Right lobe of liver (tissue), 6 donors: ENCODE measurements around the gene CFAP99. TPM values are rescaled to one million over a fixed set of nuclear protein-coding genes. Genes with fewer than 3 reads are reported as not detected.
A peak's percentile ranks its signal among the peaks of the same experiment; 100 is the strongest.

Experiments
- ATAC-seq, 4 donors: fragments of 200-7000 bp; cut with Tn5 transposase; one replicate each; pipeline ENCODE4 v1.9.1; 2020; ENCODE audit warnings: mild to moderate bottlenecking in 4 of 4, moderate library complexity in 4 of 4
- DNase-seq, 3 donors: peaks; one replicate each; pipeline ENCODE4 v3.0.0-alpha.2; 2020
- H3K27ac ChIP-seq, 3 donors: fragments of 200-600 bp; one replicate each; pipeline ENCODE4 v1.8.0; 2022
- H3K27me3 ChIP-seq, 2 donors: fragments of 200-600 bp; one replicate each; pipeline ENCODE4 v1.8.0; 2022
- H3K36me3 ChIP-seq, 4 donors: fragments of 200-600 bp; sonication (generic) in 1 of 4; one replicate each; pipeline versions ENCODE4 v1.5.1 to v1.8.0; 2017 to 2022; ENCODE audit warnings: control low read depth in 1 of 4
- H3K4me1 ChIP-seq, 4 donors: fragments of 200-600 bp; sonication (generic) in 1 of 4; one replicate each; pipeline versions ENCODE4 v1.5.1 to v1.8.0; 2017 to 2022; ENCODE audit warnings: control low read depth in 1 of 4
- H3K4me3 ChIP-seq, 3 donors: fragments of 200-600 bp; one replicate each; pipeline ENCODE4 v1.8.0; 2022
- H3K9me3 ChIP-seq, 4 donors: fragments of 200-600 bp; sonication (generic) in 1 of 4; one replicate each; pipeline versions ENCODE4 v1.5.1 to v1.8.0; 2017 to 2022; ENCODE audit warnings: control low read depth in 1 of 4
- CTCF ChIP-seq, 4 donors: fragments of 200-600 bp in 3 of 4; fragments of 450-650 bp in 1 of 4; IDR thresholded peaks; one replicate each; pipeline versions ENCODE4 v1.5.1 to v1.8.0; 2016 to 2022; ENCODE audit warnings: antibody characterized with exemption in 4 of 4, mild to moderate bottlenecking in 2 of 4
- POLR2A ChIP-seq: fragments of 450-650 bp; IDR thresholded peaks from one replicate; pipeline ENCODE4 v1.6.1; 2017; ENCODE audit warnings: antibody characterized with exemption, mild to moderate bottlenecking
- WGBS: methylation state at CpG from one replicate; pipeline ENCODE4 v1.1.6; 2018; ENCODE audit warnings: low coverage, low lambda C conversion rate; ENCODE audit not compliant: insufficient coverage; ENCODE audit errors: missing lambda C conversion rate; 5-methylcytosine and 5-hydroxymethylcytosine counted together
- intact Hi-C, 2 donors: fragments of 100-400 bp; cut with DNase I; formaldehyde crosslinking; loops; one replicate each; pipeline versions ENCODE4 v1.11.2 to v1.14.1; 2022
- total RNA-seq, 6 experiments: library from RNA; depleted of rRNA in 2 of 6; stranded (reverse); fragments of >200 nt in 2 of 6; fragmentation: NEBNext Ultra II Directional in 3 of 6; extraction: Animal tissue kit (Norgen Biotek cat#: 25700) in 3 of 6; gene quantifications; one replicate each; pipeline versions ENCODE4 v1.1.0 to v1.2.4, GENCODE V29; 2016 to 2023
- donor health status: DM: no; HTN: yes; CAD: no.
- donor health status: DM: no; HTN: no; CAD: no.
- donor health status: DM: no; HTN: no; CAD: no.
- donor health status: DM: no; HTN: yes; CAD: no.
- donor health status: DM: no; HTN: yes; CAD: no.

CFAP99 gene
- total RNA-seq, 6 experiments from 2014 or later: 0.25 to 0.86 (median 0.29) TPM; not detected in 1

- Histone ChIP-seq H3K36me3 (peaks cover 0 to 24% (median 0%) of the 10 kb centered on the region in 4 donors), H3K27ac (no peak overlapping the region), H3K4me3 (no peak overlapping the region), H3K4me1 (peaks cover 0 to 22% (median 2%) of the 10 kb centered on the region in 4 donors), H3K9me3 (no peaks in the 10 kb centered on the region), H3K27me3 (no peaks in the 10 kb centered on the region)
- 87% methylated on average over 4 of the region's 20 CpGs for WGBS
- DNase-seq (peak in 1 of 3 donors; percentile 15), ATAC-seq (no peak)
- TF ChIP-seq CTCF (IDR thresholded peaks at IDR 0.05) (no peak), POLR2A (no peak)
- intact Hi-C loops: no loop called here
These were observed 70.5 kb downstream of the CFAP99 start for GRCh38 chr4:2489081-2489805.

GRCh38 chr4:2489841-2490552 is 71.2 kb downstream of the CFAP99 start:
- Histone ChIP-seq H3K27me3 (no peaks in the 10 kb centered on the region), H3K9me3 (no peaks in the 10 kb centered on the region), H3K36me3 (peaks cover 0 to 24% (median 0%) of the 10 kb centered on the region in 4 donors), H3K4me1 (peaks cover 0 to 17% (median 0%) of the 10 kb centered on the region in 4 donors), H3K4me3 (no peak overlapping the region), H3K27ac (no peak overlapping the region)
- WGBS: 75% methylated on average over 9 of the region's 9 CpGs
- ATAC-seq (peak in 3 of 4 donors; percentile 9 to 47 (median 41)), DNase-seq (peak in 1 of 3 donors; percentile 17)
- TF ChIP-seq POLR2A: no peak
- TF ChIP-seq CTCF (IDR thresholded peaks at IDR 0.05): no peak
- intact Hi-C loops: no loop called here

GRCh38 chr4:2492970-2493369 is 74.2 kb downstream of the CFAP99 start:
- Histone ChIP-seq H3K9me3 (no peaks in the 10 kb centered on the region), H3K4me3 (no peak overlapping the region), H3K4me1 (no peaks in the 10 kb centered on the region), H3K36me3 (peaks cover 0 to 41% (median 5%) of the 10 kb centered on the region in 4 donors), H3K27ac (no peak overlapping the region), H3K27me3 (no peaks in the 10 kb centered on the region)
- 60% methylated on average over 1 of the region's 1 CpG for WGBS
- no peak for TF ChIP-seq CTCF (IDR thresholded peaks at IDR 0.05)
- TF ChIP-seq POLR2A: no peak
- DNase-seq: no peak
- intact Hi-C loops: no loop called here
- ATAC-seq: peak; percentile 34 to 69 (median 46)

GRCh38 chr4:2494992-2495391 is 76.2 kb downstream of the CFAP99 start:
- peak in 1 of 3 donors; percentile 12 for DNase-seq
- H3K4me3 ChIP-seq: no peak overlapping the region
- ATAC-seq: peak in 1 of 4 donors; percentile 31
- peaks cover 0 to 50% (median 15%) of the 10 kb centered on the region in 4 donors for H3K36me3 ChIP-seq
- no peak overlapping the region for H3K27ac ChIP-seq
- H3K4me1 ChIP-seq: no peaks in the 10 kb centered on the region
- H3K9me3 ChIP-seq: no peaks in the 10 kb centered on the region
- 100% methylated on average over 1 of the region's 3 CpGs for WGBS
- TF ChIP-seq POLR2A (no peak), CTCF (IDR thresholded peaks at IDR 0.05) (no peak)
- intact Hi-C loops: no loop called here
- no peaks in the 10 kb centered on the region for H3K27me3 ChIP-seq
